ENCODE results near the gene EPHB1. TPM values are rescaled to one million over a fixed set of nuclear protein-coding genes. Genes with fewer than 3 reads are reported as not detected.

The EPHB1 gene
- total RNA-seq, 1 experiment from 2014 or later = 0.86 TPM

- H3K4me2 ChIP-seq (ENCODE audit: low read length) = no peak overlapping the region
- no peaks in the 10 kb centered on the region for H3K9me3 ChIP-seq (ENCODE audit: control insufficient read depth in 1 of 2, insufficient read depth in 1 of 2, low read depth in 1 of 2, low read length in 2 of 2)
- H3K4me3 ChIP-seq (replicated peaks in 1 of 2; ENCODE audit: low read depth in 1 of 2, low read length in 2 of 2) = no peak overlapping the region
- ChIA-PET POLR2A (no interaction called here), RAD21 (ENCODE audit: low non-redundant PET in 1 of 2, low total read pairs in 2 of 2, uncharacterized antibody in 2 of 2, unreplicated experiment in 2 of 2) (no interaction called here), CTCF (no interaction called here)
- no peak overlapping the region for H3K9ac ChIP-seq (ENCODE audit: low read length)
- no peaks in the 10 kb centered on the region for H3K4me1 ChIP-seq (ENCODE audit: control insufficient read depth in 1 of 2, insufficient read depth in 2 of 2, low read length in 2 of 2)
- no peak for DNase-seq (ENCODE audit: low read depth, low spot score)
- intact Hi-C loops (cut with micrococcal nuclease) = no loop called here
- no peak overlapping the region for H3K27ac ChIP-seq (ENCODE audit: low read depth, low read length)
- ATAC-seq = peak; percentile 73
- no peaks in the 10 kb centered on the region for H4K20me1 ChIP-seq (ENCODE audit: insufficient read depth)
- peaks cover 23% of the 10 kb centered on the region; the same call in 1 of the 2 replicates for H3K27me3 ChIP-seq (ENCODE audit: insufficient read depth, low read length)
- H3K79me2 ChIP-seq (ENCODE audit: insufficient read depth, low read length) = no peaks in the 10 kb centered on the region
- no peaks in the 10 kb centered on the region for H3K9me2 ChIP-seq (ENCODE audit: insufficient read depth)
- no peak overlapping the region for H2AFZ ChIP-seq (ENCODE audit: low read depth, low read length, poor library complexity, severe bottlenecking)
- no peaks in the 10 kb centered on the region for H3K36me3 ChIP-seq (ENCODE audit: control insufficient read depth in 1 of 2, insufficient read depth in 2 of 2, low read length in 2 of 2)
- TF ChIP-seq EZH2phosphoT487 (IDR thresholded peaks at IDR 0.05; ENCODE audit: borderline replicate concordance) = no peak
- TF ChIP-seq, protein P1, sequence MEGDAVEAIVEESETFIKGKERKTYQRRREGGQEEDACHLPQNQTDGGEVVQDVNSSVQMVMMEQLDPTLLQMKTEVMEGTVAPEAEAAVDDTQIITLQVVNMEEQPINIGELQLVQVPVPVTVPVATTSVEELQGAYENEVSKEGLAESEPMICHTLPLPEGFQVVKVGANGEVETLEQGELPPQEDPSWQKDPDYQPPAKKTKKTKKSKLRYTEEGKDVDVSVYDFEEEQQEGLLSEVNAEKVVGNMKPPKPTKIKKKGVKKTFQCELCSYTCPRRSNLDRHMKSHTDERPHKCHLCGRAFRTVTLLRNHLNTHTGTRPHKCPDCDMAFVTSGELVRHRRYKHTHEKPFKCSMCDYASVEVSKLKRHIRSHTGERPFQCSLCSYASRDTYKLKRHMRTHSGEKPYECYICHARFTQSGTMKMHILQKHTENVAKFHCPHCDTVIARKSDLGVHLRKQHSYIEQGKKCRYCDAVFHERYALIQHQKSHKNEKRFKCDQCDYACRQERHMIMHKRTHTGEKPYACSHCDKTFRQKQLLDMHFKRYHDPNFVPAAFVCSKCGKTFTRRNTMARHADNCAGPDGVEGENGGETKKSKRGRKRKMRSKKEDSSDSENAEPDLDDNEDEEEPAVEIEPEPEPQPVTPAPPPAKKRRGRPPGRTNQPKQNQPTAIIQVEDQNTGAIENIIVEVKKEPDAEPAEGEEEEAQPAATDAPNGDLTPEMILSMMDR (IDR thresholded peaks at IDR 0.05 in 2 of 3, conservative IDR thresholded peaks at IDR 0.05 in 1 of 3; ENCODE audit: borderline replicate concordance in 1 of 3, insufficient read depth in 1 of 3, low read depth in 2 of 3, low read length in 2 of 3) = 0 out of 6 replicates have a peak, but pooled peaks of 1 of the 3 experiments have one; percentile 16
- no TSS peak for BruUV-seq (replicated peaks)
Measured at GRCh38 chr3:134749802-134750553, 45.1 kb upstream of the EPHB1 start.

DNA sequence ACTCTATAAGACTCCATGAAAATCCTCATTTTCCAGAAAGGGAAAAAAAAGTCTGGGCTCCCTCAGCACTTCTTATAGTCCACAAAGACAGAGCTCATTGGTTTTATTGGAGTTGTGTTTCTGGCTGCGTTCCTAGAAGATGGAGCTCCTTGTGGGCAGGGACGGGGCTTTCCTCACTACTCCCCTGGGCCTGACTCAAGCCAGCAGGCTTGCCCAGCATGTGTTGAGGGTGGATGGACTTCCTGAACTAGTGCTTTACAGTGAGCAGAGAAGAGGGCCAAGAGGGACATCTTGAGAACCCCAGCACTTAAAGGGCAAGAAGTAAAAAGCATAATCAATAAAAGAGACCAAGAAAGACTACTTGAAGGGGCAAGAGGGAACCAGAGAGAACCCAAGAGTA, 43.2 kb upstream of the EPHB1 start:
- no peak for ATAC-seq
- no peaks in the 10 kb centered on the region for H3K36me3 ChIP-seq (ENCODE audit: control insufficient read depth in 1 of 2, insufficient read depth in 2 of 2, low read length in 2 of 2)
- intact Hi-C loops (cut with micrococcal nuclease) = no loop called here
- no peak for DNase-seq (ENCODE audit: low read depth, low spot score)
- H3K27me3 ChIP-seq (ENCODE audit: insufficient read depth, low read length) = peaks cover 28% of the 10 kb centered on the region; the same call in 1 of the 2 replicates
- H3K79me2 ChIP-seq (ENCODE audit: insufficient read depth, low read length) = no peaks in the 10 kb centered on the region
- H3K9me2 ChIP-seq (ENCODE audit: insufficient read depth) = no peaks in the 10 kb centered on the region
- no peak overlapping the region for H3K9ac ChIP-seq (ENCODE audit: low read length)
- H3K4me1 ChIP-seq (ENCODE audit: control insufficient read depth in 1 of 2, insufficient read depth in 2 of 2, low read length in 2 of 2) = no peaks in the 10 kb centered on the region
- H2AFZ ChIP-seq (ENCODE audit: low read depth, low read length, poor library complexity, severe bottlenecking) = no peak overlapping the region
- no peaks in the 10 kb centered on the region for H4K20me1 ChIP-seq (ENCODE audit: insufficient read depth)
- no peak for TF ChIP-seq EZH2 (IDR thresholded peaks at IDR 0.05)
- no peak for TF ChIP-seq POLR2A (IDR thresholded peaks at IDR 0.05; ENCODE audit: borderline replicate concordance, extremely low read depth, insufficient read depth, insufficient read length)
- no peak for TF ChIP-seq ZBTB33 (IDR thresholded peaks at IDR 0.05; ENCODE audit: extremely low read depth, insufficient replicate concordance, low read length)
- RAD21 ChIA-PET (ENCODE audit: low non-redundant PET in 1 of 2, low total read pairs in 2 of 2, uncharacterized antibody in 2 of 2, unreplicated experiment in 2 of 2) = no interaction called here
- H3K27ac ChIP-seq (ENCODE audit: low read depth, low read length) = no peak overlapping the region
- H3K4me2 ChIP-seq (ENCODE audit: low read length) = no peak overlapping the region
- POLR2A ChIA-PET = no interaction called here
- no TSS peak for BruUV-seq (replicated peaks)
- H3K9me3 ChIP-seq (ENCODE audit: control insufficient read depth in 1 of 2, insufficient read depth in 1 of 2, low read depth in 1 of 2, low read length in 2 of 2) = no peaks in the 10 kb centered on the region
- H3K4me3 ChIP-seq (replicated peaks in 1 of 2; ENCODE audit: low read depth in 1 of 2, low read length in 2 of 2) = no peak overlapping the region
- CTCF ChIA-PET = no interaction called here

Data from HCT116 (cell line).